RWPE2 (cell line): Measurements from ENCODE around the gene LRRC40.

ENCODE experiments used
- ATAC-seq: fragments of 200-7000 bp; cut with Tn5 transposase; 3 replicates; pipeline ENCODE4 v1.9.1; 2021; ENCODE audit warnings: low read depth
- DNase-seq: peaks from one replicate; pipeline ENCODE4 v3.0.0-alpha.2; 2020; ENCODE audit warnings: low spot score
- H3K27ac ChIP-seq: fragments of 450-650 bp; 2 replicates; pipeline ENCODE4 v1.5.1; 2017; ENCODE audit warnings: mild to moderate bottlenecking; ENCODE audit not compliant: poor library complexity, severe bottlenecking
- H3K27me3 ChIP-seq: fragments of 250-450 bp; sonication (Bioruptor Pico); 2 replicates; pipeline ENCODE4 v1.5.1; 2021; ENCODE audit warnings: mild to moderate bottlenecking, moderate library complexity; ENCODE audit not compliant: insufficient read depth, poor library complexity, severe bottlenecking
- H3K36me3 ChIP-seq: fragments of 250-450 bp; sonication (Bioruptor Pico); 2 replicates; pipeline ENCODE4 v1.5.1; 2020; ENCODE audit warnings: low read depth, mild to moderate bottlenecking, moderate library complexity
- H3K4me1 ChIP-seq: fragments of 250-450 bp; sonication (Bioruptor Pico); 2 replicates; pipeline ENCODE4 v1.5.1; 2021; ENCODE audit warnings: mild to moderate bottlenecking, moderate library complexity; ENCODE audit not compliant: insufficient read depth, poor library complexity, severe bottlenecking
- H3K4me3 ChIP-seq: fragments of 250-450 bp; sonication (Bioruptor Pico); 2 replicates; pipeline ENCODE4 v1.5.1; 2021; ENCODE audit warnings: mild to moderate bottlenecking, moderate library complexity; ENCODE audit not compliant: severe bottlenecking
- H3K9me3 ChIP-seq: fragments of 250-450 bp; sonication (Bioruptor Pico); 2 replicates; pipeline ENCODE4 v1.5.1; 2021; ENCODE audit warnings: mild to moderate bottlenecking, moderate library complexity; ENCODE audit not compliant: severe bottlenecking
- CTCF ChIP-seq: fragments of 450-650 bp; IDR thresholded peaks from one replicate; pipeline ENCODE4 v1.5.1; 2017; ENCODE audit warnings: mild to moderate bottlenecking, moderate library complexity; ENCODE audit not compliant: poor library complexity, severe bottlenecking

The LRRC40 gene

DNA sequence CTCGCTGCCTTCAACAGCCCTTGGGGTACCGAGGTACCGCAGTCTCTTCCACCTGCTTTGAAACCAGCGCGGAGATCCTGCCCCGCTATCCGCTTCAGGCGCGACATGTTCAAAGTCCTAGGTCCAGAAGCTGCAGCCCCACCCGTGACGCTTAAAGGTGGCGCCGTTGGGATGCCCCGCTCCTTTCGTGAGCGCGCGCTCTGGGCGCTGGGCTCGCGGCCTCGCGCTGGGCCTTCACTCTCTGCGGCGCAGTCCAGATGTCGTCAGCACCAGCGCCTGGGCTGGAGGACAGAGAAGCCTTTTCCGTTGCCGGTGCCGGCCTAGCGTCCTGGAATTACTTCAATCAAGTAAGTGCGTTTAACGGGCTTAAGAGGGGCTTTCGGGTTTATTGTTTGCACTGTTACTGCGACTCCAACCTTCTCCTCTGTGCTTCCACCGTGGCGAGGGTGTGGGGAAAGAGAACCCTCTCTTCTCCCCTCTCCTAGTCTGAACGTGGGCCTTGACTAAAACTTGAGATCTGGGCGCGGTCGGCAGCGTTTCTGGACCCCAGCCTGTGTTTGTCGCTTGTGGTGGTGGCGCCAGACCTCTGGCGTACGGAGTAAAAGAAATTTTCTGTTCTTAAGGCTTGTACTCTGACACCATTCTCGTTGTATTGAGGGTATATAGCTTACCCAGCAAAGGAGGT lies at the start of gene LRRC40:
TSS of gene LRRC40 (minus strand) at position 146 of the 685 bp plus-strand sequence. CDS start at position 107, 39 bp downstream.
- H3K27me3 ChIP-seq, result no peaks in the 10 kb centered on the region
- TF ChIP-seq CTCF, result no peak
- ATAC-seq (peak; percentile 92), DNase-seq (peak; percentile 89)
- peaks cover 27% of the 10 kb centered on the region for H3K36me3 ChIP-seq
- no peaks in the 10 kb centered on the region for H3K9me3 ChIP-seq
- peak within 1 kb of the TSS; percentile 51 for H3K27ac ChIP-seq
- H3K4me3 ChIP-seq, result peak within 1 kb of the TSS; percentile 81
- peaks cover 10% of the 10 kb centered on the region for H3K4me1 ChIP-seq

DNA sequence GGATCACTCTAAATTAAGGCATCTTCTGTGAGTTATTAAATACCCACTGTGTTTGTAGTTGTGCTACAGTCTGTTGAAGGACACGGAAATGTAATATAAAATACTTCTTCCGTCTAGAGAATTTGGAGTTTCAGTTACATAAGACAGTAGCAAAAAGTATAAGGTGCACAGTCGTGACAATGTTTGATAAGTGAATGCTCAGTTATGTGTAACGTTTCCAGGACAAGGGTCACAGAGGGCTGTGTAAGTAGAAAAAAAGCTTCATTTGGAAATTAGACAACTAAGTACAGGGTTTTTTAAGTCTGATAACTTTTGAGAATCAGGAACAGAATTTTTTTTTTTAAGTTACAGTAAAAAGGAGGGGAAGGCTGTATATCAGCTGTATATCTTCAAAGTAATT lies 43.4 kb upstream of the LRRC40 start:
- no peak for ATAC-seq
- H3K4me3 ChIP-seq, result no peak overlapping the region
- no peaks in the 10 kb centered on the region for H3K9me3 ChIP-seq
- no peaks in the 10 kb centered on the region for H3K4me1 ChIP-seq
- TF ChIP-seq CTCF, result no peak
- H3K36me3 ChIP-seq, result peaks cover 91% of the 10 kb centered on the region
- DNase-seq, result no peak
- H3K27me3 ChIP-seq, result no peaks in the 10 kb centered on the region
- no peak overlapping the region for H3K27ac ChIP-seq

DNA sequence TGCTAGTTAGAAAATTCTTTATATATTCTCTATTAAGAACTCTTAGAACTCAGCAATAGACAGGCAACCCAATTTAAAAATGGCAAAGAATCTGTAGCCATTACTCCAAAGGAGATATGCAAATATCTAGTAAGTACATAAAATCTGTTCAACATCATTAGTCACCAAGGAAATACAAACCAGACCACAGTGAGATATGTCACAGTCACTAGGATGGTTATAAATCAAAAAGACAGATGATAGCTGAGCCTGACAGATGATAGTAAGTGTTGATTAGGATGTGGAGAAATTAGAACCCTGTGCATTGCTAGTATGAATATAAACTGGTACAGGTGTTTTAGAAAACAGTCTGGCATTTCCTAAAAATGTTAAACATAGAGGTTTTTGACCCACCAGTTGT lies 42.4 kb upstream of the LRRC40 start:
- Histone ChIP-seq H3K36me3 (peaks cover 100% of the 10 kb centered on the region), H3K27ac (no peak overlapping the region), H3K27me3 (no peaks in the 10 kb centered on the region), H3K4me3 (no peak overlapping the region), H3K9me3 (no peaks in the 10 kb centered on the region), H3K4me1 (no peaks in the 10 kb centered on the region)
- no peak for TF ChIP-seq CTCF
- ATAC-seq (no peak), DNase-seq (no peak)

DNA sequence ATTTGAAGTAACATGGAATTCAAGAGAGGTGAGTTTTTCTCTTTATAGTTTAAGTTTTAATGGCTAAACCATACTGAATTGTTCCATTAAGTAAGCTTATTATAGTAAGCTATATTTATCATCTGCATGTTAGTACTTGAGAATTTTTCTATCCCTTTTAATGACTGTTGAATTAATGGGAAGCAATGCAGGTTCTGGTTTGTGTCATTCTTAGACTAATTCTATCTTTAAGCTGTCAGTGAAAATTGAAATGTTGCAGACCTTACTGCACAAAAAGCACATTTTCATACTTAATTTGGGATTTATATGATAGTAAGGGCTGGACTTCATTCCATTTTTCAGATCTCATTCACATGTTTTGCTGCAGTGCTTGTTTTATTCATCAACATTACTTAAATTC lies 41.7 kb upstream of the LRRC40 start:
- no peaks in the 10 kb centered on the region for H3K9me3 ChIP-seq
- no peak for ATAC-seq
- no peak overlapping the region for H3K27ac ChIP-seq
- H3K4me1 ChIP-seq, result no peaks in the 10 kb centered on the region
- H3K36me3 ChIP-seq, result peaks cover 100% of the 10 kb centered on the region
- H3K27me3 ChIP-seq, result no peaks in the 10 kb centered on the region
- no peak for TF ChIP-seq CTCF
- DNase-seq, result no peak
- no peak overlapping the region for H3K4me3 ChIP-seq

DNA sequence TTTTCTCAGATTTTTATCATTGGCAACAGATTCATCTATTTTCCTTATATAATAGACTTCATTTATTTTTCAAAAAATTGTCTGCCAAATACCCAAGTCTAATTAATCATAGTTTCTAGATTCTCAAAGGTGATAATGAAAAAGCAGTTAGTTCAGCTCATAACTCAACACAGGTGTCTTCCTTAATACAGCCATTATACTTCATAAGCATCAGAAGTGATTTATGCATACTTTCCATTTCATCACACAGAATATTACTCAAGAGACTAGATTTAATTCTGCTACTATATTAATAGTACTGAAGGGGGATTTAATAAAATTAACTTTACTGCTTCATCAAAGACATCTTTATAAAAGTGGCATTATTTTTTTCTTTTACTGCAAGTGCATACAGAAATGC lies 34.6 kb upstream of the LRRC40 start:
- no peak for DNase-seq
- H3K36me3 ChIP-seq, result peaks cover 96% of the 10 kb centered on the region

More for the DNA sequence above, 34.6 kb upstream of the LRRC40 start:
- Histone ChIP-seq H3K4me1 (no peaks in the 10 kb centered on the region), H3K27me3 (no peaks in the 10 kb centered on the region), H3K27ac (no peak overlapping the region), H3K9me3 (no peaks in the 10 kb centered on the region), H3K4me3 (no peak overlapping the region)
- TF ChIP-seq CTCF, result no peak
- ATAC-seq, result no peak
